Measurements from ENCODE around the gene NR2E1.

DNA sequence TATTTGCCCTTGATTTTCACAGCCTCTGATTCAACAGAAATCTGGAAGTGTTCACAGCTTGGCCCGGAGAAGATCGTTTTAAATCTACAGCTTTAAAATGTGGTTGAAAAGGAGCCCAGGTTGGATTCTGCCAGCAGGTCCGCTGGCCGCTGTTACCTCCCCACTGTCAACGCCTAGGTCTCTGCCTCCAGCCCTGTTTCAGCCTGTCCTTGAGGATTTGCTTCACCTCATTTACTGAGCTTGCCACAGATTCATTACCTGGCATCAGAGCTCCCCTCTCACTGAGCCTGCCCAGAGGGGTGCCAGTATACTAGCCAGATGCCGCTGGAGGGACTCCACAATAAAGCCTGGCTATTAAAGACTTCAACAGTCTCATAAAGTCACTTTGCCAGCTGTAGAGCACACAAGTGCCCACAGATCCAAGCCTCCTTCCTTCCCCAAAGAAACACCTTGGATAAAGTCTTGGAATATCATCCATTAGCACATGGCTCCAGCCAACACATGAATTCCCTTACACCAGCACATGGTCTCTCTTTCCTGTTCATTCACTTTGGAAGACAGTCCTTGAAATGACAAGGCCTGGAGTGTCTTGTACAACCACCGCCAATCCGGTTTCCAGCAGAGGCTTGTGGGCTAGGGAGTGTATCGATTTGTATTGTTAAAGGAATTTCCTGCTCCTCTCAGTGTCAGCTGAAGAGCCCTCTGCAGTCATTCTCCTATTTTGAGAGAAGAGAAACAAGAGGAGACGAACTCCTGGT is 9.5 kb upstream of the NR2E1 start:
- TF ChIP-seq, protein P1, sequence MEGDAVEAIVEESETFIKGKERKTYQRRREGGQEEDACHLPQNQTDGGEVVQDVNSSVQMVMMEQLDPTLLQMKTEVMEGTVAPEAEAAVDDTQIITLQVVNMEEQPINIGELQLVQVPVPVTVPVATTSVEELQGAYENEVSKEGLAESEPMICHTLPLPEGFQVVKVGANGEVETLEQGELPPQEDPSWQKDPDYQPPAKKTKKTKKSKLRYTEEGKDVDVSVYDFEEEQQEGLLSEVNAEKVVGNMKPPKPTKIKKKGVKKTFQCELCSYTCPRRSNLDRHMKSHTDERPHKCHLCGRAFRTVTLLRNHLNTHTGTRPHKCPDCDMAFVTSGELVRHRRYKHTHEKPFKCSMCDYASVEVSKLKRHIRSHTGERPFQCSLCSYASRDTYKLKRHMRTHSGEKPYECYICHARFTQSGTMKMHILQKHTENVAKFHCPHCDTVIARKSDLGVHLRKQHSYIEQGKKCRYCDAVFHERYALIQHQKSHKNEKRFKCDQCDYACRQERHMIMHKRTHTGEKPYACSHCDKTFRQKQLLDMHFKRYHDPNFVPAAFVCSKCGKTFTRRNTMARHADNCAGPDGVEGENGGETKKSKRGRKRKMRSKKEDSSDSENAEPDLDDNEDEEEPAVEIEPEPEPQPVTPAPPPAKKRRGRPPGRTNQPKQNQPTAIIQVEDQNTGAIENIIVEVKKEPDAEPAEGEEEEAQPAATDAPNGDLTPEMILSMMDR (IDR thresholded peaks at IDR 0.05), result no peak
- no peak for TF ChIP-seq POLR2A (IDR thresholded peaks at IDR 0.05)

All from thyroid gland (tissue), 4 donors.